T47D (cell line): ENCODE results near the gene TRPC4AP.

Source experiments
- DNase-seq, 2 experiments: peaks; one replicate each; pipeline versions ENCODE4 v3.0.0 to v3.0.0-alpha.2; 2011 to 2012; ENCODE audit warnings: low read depth in 1 of 2, low spot score in 1 of 2
- JUND ChIP-seq: IDR thresholded peaks from 2 replicates; pipeline ENCODE4 v1.6.1; 2012; ENCODE audit warnings: low read depth
- in situ Hi-C: cut with HindIII; loops from 2 replicates; pipeline ENCODE4 v1.10.0; 2016; ENCODE audit warnings: low sequenced_read_pairs, low pct_unique_long_range_greater_than_20kb

Gene TRPC4AP

DNA sequence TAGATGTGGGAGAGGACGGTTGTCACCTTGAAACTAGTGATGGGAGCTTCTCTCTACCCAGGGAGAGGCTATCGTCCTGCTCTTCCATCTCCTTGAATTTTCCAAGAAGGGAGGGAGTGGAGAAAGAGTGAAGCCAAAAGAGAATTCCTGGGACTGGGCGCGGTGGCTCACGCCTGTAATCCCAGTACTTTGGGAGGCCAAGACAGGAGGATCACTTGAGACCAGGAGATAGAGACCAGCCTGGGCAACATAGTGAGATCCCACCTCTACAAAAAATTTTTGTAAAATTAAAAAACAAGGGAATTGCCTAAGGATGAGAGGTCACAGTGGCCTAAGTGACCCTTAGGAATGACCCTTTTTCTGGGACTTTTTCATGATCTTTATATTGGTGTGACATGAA, 128.1 kb downstream of the TRPC4AP start:
- TF ChIP-seq JUND = no peak
- DNase-seq = no peak
- in situ Hi-C loops = no loop called here

- DNase-seq = no peak
- TF ChIP-seq JUND = no peak
- in situ Hi-C loops = no loop called here
Observed at GRCh38 chr20:34956751-34957472, 135.7 kb downstream of the TRPC4AP start.

DNA sequence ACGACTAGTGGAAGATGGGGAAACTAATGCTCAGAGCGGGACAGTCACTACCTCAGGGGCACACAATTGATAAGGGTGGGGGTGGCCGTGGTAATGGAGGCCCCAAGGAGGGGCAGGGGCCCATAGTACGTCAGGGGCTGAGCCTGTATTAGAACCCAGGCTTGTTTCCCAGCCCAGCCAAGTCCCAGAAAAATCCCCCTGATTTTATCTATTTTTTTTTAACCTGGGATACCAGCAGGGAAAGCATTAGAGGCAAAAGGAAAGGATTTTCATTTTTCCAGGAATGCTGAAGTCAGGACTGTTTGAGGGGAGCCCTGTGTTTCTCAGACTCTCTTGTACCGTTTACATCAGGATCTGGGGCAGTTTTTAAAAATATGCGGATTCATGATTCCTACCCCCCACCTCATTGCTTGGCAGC, 136.6 kb downstream of the TRPC4AP start:
- no peak for DNase-seq
- TF ChIP-seq JUND = no peak
- in situ Hi-C loops = no loop called here

GRCh38 chr20:34955231-34956040, 137.2 kb downstream of the TRPC4AP start, which contains the start of the genes GSS and MYH7B:
GSS (minus strand) TSS chr20:34955806; CDS start chr20:34951852, 3,954 bp downstream.
MYH7B (plus strand) TSS chr20:34955868; CDS start chr20:34978006, 22,138 bp downstream.
- DNase-seq = peak; percentile 93 to 98
- in situ Hi-C loops = no loop called here
- no peak for TF ChIP-seq JUND

DNA sequence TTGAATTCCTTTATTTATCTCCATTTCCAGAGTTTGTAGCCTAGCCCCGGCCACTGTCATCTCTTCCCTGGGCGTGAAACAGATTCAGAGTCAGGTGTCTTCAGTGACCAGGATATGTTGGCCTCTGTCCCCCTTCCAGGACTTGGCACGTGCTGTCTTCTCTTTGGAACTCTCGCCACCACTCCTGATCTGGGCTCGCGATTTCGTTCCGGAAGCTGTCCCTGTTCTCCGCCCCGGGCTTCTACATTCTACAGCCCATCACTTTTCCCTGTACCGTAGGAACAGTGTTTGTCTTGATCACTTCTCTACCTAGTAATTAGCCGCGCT, 137.7 kb downstream of the TRPC4AP start:
- in situ Hi-C loops = no loop called here
- TF ChIP-seq JUND = no peak
- DNase-seq = peak; percentile 36 to 69

- in situ Hi-C loops = no loop called here
- no peak for TF ChIP-seq JUND
- no peak for DNase-seq
Observed at GRCh38 chr20:34953960-34954359, 138.6 kb downstream of the TRPC4AP start.

GRCh38 chr20:34952671-34953070, 139.9 kb downstream of the TRPC4AP start:
- DNase-seq = no peak
- in situ Hi-C loops = no loop called here
- TF ChIP-seq JUND = no peak
